ENCODE data around the gene MARK3. TPM values are rescaled to one million over a fixed set of nuclear protein-coding genes. Genes with fewer than 3 reads are reported as not detected.
A peak's percentile ranks its signal among the peaks of the same experiment; 100 is the strongest.

The MARK3 gene
- total RNA-seq, 4 donors from 2014 or later, result 44.4 to 112 (median 67.5) TPM

- DNase-seq, result no peak
- TF ChIP-seq CTCF (IDR thresholded peaks at IDR 0.05), result no peak
- no peak for TF ChIP-seq POLR2A (IDR thresholded peaks at IDR 0.05)
- Histone ChIP-seq H3K27ac (no peak overlapping the region), H3K9me3 (no peaks in the 10 kb centered on the region), H3K4me1 (peaks cover 0 to 48% (median 0%) of the 10 kb centered on the region in 3 donors), H3K36me3 (peaks cover 0 to 29% (median 0%) of the 10 kb centered on the region in 3 donors), H3K27me3 (no peaks in the 10 kb centered on the region), H3K4me3 (no peak overlapping the region)
- intact Hi-C loops (cut with DNase I), result no loop called here
- WGBS, 2 donors, result 88 to 96% methylated on average over 3 of the region's 3 CpGs
Measured at GRCh38 chr14:103421556-103421955, 36.3 kb downstream of the MARK3 start.

GRCh38 chr14:103423050-103423461, 37.8 kb downstream of the MARK3 start:
- H3K27ac ChIP-seq, result peak overlapping the region in 1 of 4 donors; percentile 2
- H3K9me3 ChIP-seq, result no peaks in the 10 kb centered on the region
- intact Hi-C loops (cut with DNase I), result no loop called here
- DNase-seq, result no peak
- peaks cover 0 to 48% (median 6%) of the 10 kb centered on the region in 3 donors for H3K4me1 ChIP-seq
- peaks cover 0 to 25% (median 0%) of the 10 kb centered on the region in 3 donors for H3K36me3 ChIP-seq
- WGBS, 2 donors, result 60 to 89% methylated on average over 1 of the region's 1 CpG
- no peaks in the 10 kb centered on the region for H3K27me3 ChIP-seq
- no peak overlapping the region for H3K4me3 ChIP-seq
- TF ChIP-seq CTCF (IDR thresholded peaks at IDR 0.05) (no peak), POLR2A (IDR thresholded peaks at IDR 0.05) (no peak)

- no peaks in the 10 kb centered on the region for H3K9me3 ChIP-seq
- H3K27me3 ChIP-seq, result no peaks in the 10 kb centered on the region
- H3K4me3 ChIP-seq, result no peak overlapping the region
- no peak overlapping the region for H3K27ac ChIP-seq
- TF ChIP-seq CTCF (IDR thresholded peaks at IDR 0.05) (no peak), POLR2A (IDR thresholded peaks at IDR 0.05) (no peak)
- peaks cover 0 to 33% (median 0%) of the 10 kb centered on the region in 3 donors for H3K36me3 ChIP-seq
- WGBS, 2 donors, result 54 to 69% methylated on average over 3 of the region's 3 CpGs
- DNase-seq, result no peak
- H3K4me1 ChIP-seq, result peaks cover 0 to 47% (median 13%) of the 10 kb centered on the region in 3 donors
- intact Hi-C loops (cut with DNase I), result no loop called here
Measured at GRCh38 chr14:103427485-103428443, 42.5 kb downstream of the MARK3 start.

GRCh38 chr14:103428723-103429556, 43.7 kb downstream of the MARK3 start:
- intact Hi-C loops (cut with DNase I), result no loop called here
- Histone ChIP-seq H3K27me3 (no peaks in the 10 kb centered on the region), H3K27ac (peak overlapping the region in 2 of 4 donors; percentile 31 to 42), H3K9me3 (no peaks in the 10 kb centered on the region), H3K4me3 (no peak overlapping the region), H3K36me3 (peaks cover 0 to 26% (median 0%) of the 10 kb centered on the region in 3 donors), H3K4me1 (peaks cover 0 to 35% (median 13%) of the 10 kb centered on the region in 3 donors)
- no peak for TF ChIP-seq CTCF (IDR thresholded peaks at IDR 0.05)
- no peak for TF ChIP-seq POLR2A (IDR thresholded peaks at IDR 0.05)
- no peak for DNase-seq
- WGBS, 2 donors, result 78% methylated on average over 3 of the region's 3 CpGs
